ENCODE data around the gene DDX11. TPM values are rescaled to one million over a fixed set of nuclear protein-coding genes. Genes with fewer than 3 reads are reported as not detected.
"Not testable (repeated sequence)": the region's sequence is repeated elsewhere in the genome, so short reads cannot be mapped to it uniquely, and the experiment has no call there.

The DDX11 gene
- polyA plus RNA-seq, 3 donors, result 0.61 to 41.2 (median 1.7) TPM

- intact Hi-C loops (cut with micrococcal nuclease), result no loop called here
- no peaks in the 10 kb centered on the region for H4K20me1 ChIP-seq (ENCODE audit: insufficient read depth, low read length)
Measured at GRCh38 chr12:31089072-31089471, 15.4 kb downstream of the DDX11 start.

DNA sequence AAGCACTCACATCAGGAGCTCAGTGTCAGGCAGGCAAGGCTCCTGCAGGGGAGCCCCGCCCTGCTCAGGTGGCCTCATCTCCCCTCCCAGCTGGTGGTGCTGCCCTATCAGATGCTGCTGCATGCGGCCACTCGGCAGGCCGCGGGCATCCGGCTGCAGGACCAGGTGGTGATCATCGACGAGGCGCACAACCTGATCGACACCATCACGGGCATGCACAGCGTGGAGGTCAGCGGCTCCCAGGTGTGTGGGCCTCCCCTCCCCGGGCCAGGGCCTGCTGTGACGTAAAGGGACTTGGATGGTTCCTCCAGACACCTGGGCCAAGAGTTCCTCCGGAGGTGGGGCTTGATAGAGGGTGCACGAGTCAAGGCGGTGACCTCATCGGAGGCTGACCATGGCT is 18.0 kb downstream of the DDX11 start:
- H3K4me3 Mint-ChIP-seq; DNase-seq; H3K9ac ChIP-seq (ENCODE audit: insufficient read depth, low read length, poor library complexity, severe bottlenecking); H3K4me1 Mint-ChIP-seq; H3K27ac Mint-ChIP-seq; H3K27ac ChIP-seq (ENCODE audit: low read depth in 1 of 2, low read length in 2 of 2); H3K4me2 ChIP-seq (replicated peaks; ENCODE audit: extremely low read depth, low read length, poor library complexity, severe bottlenecking); H3K27me3 Mint-ChIP-seq (ENCODE audit: low read depth in 3 of 3); H3K79me2 ChIP-seq (ENCODE audit: insufficient read depth, low read length); H2AFZ ChIP-seq (ENCODE audit: insufficient read depth, low read depth, low read length, poor library complexity, severe bottlenecking); H4K20me1 ChIP-seq (ENCODE audit: insufficient read depth, low read length); H3K4me3 ChIP-seq (replicated peaks in 1 of 3; ENCODE audit: low read depth in 2 of 3, low read length in 3 of 3); H3K27me3 ChIP-seq (ENCODE audit: control insufficient read depth in 2 of 2, insufficient read depth in 2 of 2, low read length in 2 of 2); intact Hi-C loops (cut with micrococcal nuclease); H3K9me3 Mint-ChIP-seq; H3K4me1 ChIP-seq (ENCODE audit: control insufficient read depth in 1 of 2, insufficient read depth in 2 of 2, low read length in 2 of 2); H3K9me3 ChIP-seq (replicated peaks in 1 of 2; ENCODE audit: control insufficient read depth in 1 of 2, insufficient read depth in 1 of 2, low read length in 2 of 2): not testable (repeated sequence)
- H3K36me3 Mint-ChIP-seq, result peaks cover 37 to 52% of the 10 kb centered on the region in 2 donors
- peaks cover 29 to 51% of the 10 kb centered on the region in 2 donors for H3K36me3 ChIP-seq (replicated peaks in 1 of 2; ENCODE audit: control insufficient read depth in 1 of 2, insufficient read depth in 2 of 2, low read length in 2 of 2)
- 85% methylated on average over 13 of the region's 19 CpGs for WGBS (ENCODE audit: insufficient coverage)

More at GRCh38 chr12:31089072-31089471, 15.4 kb downstream of the DDX11 start:
- no peak for TF ChIP-seq CTCF (IDR thresholded peaks at IDR 0.05)
- no peaks in the 10 kb centered on the region for H3K79me2 ChIP-seq (ENCODE audit: insufficient read depth, low read length)
- DNase-seq, result no peak
- H3K4me3 Mint-ChIP-seq, result no peak overlapping the region
- no peaks in the 10 kb centered on the region for H3K9me3 Mint-ChIP-seq
- no peak overlapping the region for H3K27ac ChIP-seq (ENCODE audit: low read depth in 1 of 2, low read length in 2 of 2)
- H3K27ac Mint-ChIP-seq, result peak overlapping the region in 1 of 7 donors; percentile 7
- peaks cover 33 to 52% of the 10 kb centered on the region in 2 donors for H3K36me3 Mint-ChIP-seq
- H3K4me3 ChIP-seq (replicated peaks in 1 of 3; ENCODE audit: low read depth in 2 of 3, low read length in 3 of 3), result no peak overlapping the region
- no peak overlapping the region for H2AFZ ChIP-seq (ENCODE audit: insufficient read depth, low read depth, low read length, poor library complexity, severe bottlenecking)
- no peaks in the 10 kb centered on the region for H3K27me3 Mint-ChIP-seq (ENCODE audit: low read depth in 3 of 3)
- H3K4me2 ChIP-seq (replicated peaks; ENCODE audit: extremely low read depth, low read length, poor library complexity, severe bottlenecking), result no peak overlapping the region
- H3K9me3 ChIP-seq (replicated peaks in 1 of 2; ENCODE audit: control insufficient read depth in 1 of 2, insufficient read depth in 1 of 2, low read length in 2 of 2), result no peaks in the 10 kb centered on the region
- peaks cover 39 to 71% of the 10 kb centered on the region in 2 donors for H3K36me3 ChIP-seq (replicated peaks in 1 of 2; ENCODE audit: control insufficient read depth in 1 of 2, insufficient read depth in 2 of 2, low read length in 2 of 2)
- H3K27me3 ChIP-seq (ENCODE audit: control insufficient read depth in 2 of 2, insufficient read depth in 2 of 2, low read length in 2 of 2), result no peaks in the 10 kb centered on the region
- H3K4me1 ChIP-seq (ENCODE audit: control insufficient read depth in 1 of 2, insufficient read depth in 2 of 2, low read length in 2 of 2), result no peaks in the 10 kb centered on the region
- WGBS (ENCODE audit: insufficient coverage), result 100% methylated on average over 6 of the region's 12 CpGs
- no peaks in the 10 kb centered on the region for H3K4me1 Mint-ChIP-seq
- H3K9ac ChIP-seq (ENCODE audit: insufficient read depth, low read length, poor library complexity, severe bottlenecking), result no peak overlapping the region

- H4K20me1 ChIP-seq (ENCODE audit: insufficient read depth, low read length); H3K9me3 Mint-ChIP-seq; DNase-seq; H3K9me3 ChIP-seq (replicated peaks in 1 of 2; ENCODE audit: control insufficient read depth in 1 of 2, insufficient read depth in 1 of 2, low read length in 2 of 2); H3K4me3 Mint-ChIP-seq; H3K27me3 ChIP-seq (ENCODE audit: control insufficient read depth in 2 of 2, insufficient read depth in 2 of 2, low read length in 2 of 2); H3K27me3 Mint-ChIP-seq (ENCODE audit: low read depth in 3 of 3); H3K27ac Mint-ChIP-seq; H3K9ac ChIP-seq (ENCODE audit: insufficient read depth, low read length, poor library complexity, severe bottlenecking); H3K4me1 ChIP-seq (ENCODE audit: control insufficient read depth in 1 of 2, insufficient read depth in 2 of 2, low read length in 2 of 2); H2AFZ ChIP-seq (ENCODE audit: insufficient read depth, low read depth, low read length, poor library complexity, severe bottlenecking); H3K4me1 Mint-ChIP-seq; H3K4me2 ChIP-seq (replicated peaks; ENCODE audit: extremely low read depth, low read length, poor library complexity, severe bottlenecking); H3K27ac ChIP-seq (ENCODE audit: low read depth in 1 of 2, low read length in 2 of 2); H3K4me3 ChIP-seq (replicated peaks in 1 of 3; ENCODE audit: low read depth in 2 of 3, low read length in 3 of 3); H3K79me2 ChIP-seq (ENCODE audit: insufficient read depth, low read length); intact Hi-C loops (cut with micrococcal nuclease): not testable (repeated sequence)
- peaks cover 41 to 49% of the 10 kb centered on the region in 2 donors for H3K36me3 Mint-ChIP-seq
- 97% methylated on average over 4 of the region's 8 CpGs for whole genome bisulfite sequencing (ENCODE audit: insufficient coverage)
- H3K36me3 ChIP-seq (replicated peaks in 1 of 2; ENCODE audit: control insufficient read depth in 1 of 2, insufficient read depth in 2 of 2, low read length in 2 of 2), result peaks cover 30 to 45% of the 10 kb centered on the region in 2 donors
Measured at GRCh38 chr12:31092718-31093117, 19.1 kb downstream of the DDX11 start.

- H3K27me3 Mint-ChIP-seq (ENCODE audit: low read depth in 3 of 3); DNase-seq; H3K27ac ChIP-seq (ENCODE audit: low read depth in 1 of 2, low read length in 2 of 2); H2AFZ ChIP-seq (ENCODE audit: insufficient read depth, low read depth, low read length, poor library complexity, severe bottlenecking); H3K4me2 ChIP-seq (replicated peaks; ENCODE audit: extremely low read depth, low read length, poor library complexity, severe bottlenecking); intact Hi-C loops (cut with micrococcal nuclease); H3K9me3 ChIP-seq (replicated peaks in 1 of 2; ENCODE audit: control insufficient read depth in 1 of 2, insufficient read depth in 1 of 2, low read length in 2 of 2); H3K4me1 ChIP-seq (ENCODE audit: control insufficient read depth in 1 of 2, insufficient read depth in 2 of 2, low read length in 2 of 2); H3K9me3 Mint-ChIP-seq; H3K9ac ChIP-seq (ENCODE audit: insufficient read depth, low read length, poor library complexity, severe bottlenecking); H3K4me1 Mint-ChIP-seq; H3K4me3 Mint-ChIP-seq; H3K4me3 ChIP-seq (replicated peaks in 1 of 3; ENCODE audit: low read depth in 2 of 3, low read length in 3 of 3); H4K20me1 ChIP-seq (ENCODE audit: insufficient read depth, low read length); H3K27me3 ChIP-seq (ENCODE audit: control insufficient read depth in 2 of 2, insufficient read depth in 2 of 2, low read length in 2 of 2); H3K79me2 ChIP-seq (ENCODE audit: insufficient read depth, low read length): not testable (repeated sequence)
- peaks cover 24 to 25% of the 10 kb centered on the region in 2 donors for H3K36me3 ChIP-seq (replicated peaks in 1 of 2; ENCODE audit: control insufficient read depth in 1 of 2, insufficient read depth in 2 of 2, low read length in 2 of 2)
- H3K36me3 Mint-ChIP-seq, result peaks cover 33 to 42% of the 10 kb centered on the region in 2 donors
- H3K27ac Mint-ChIP-seq, result peak overlapping the region in 3 of 7 donors; percentile 5 to 69 (median 31)
- 98% methylated on average over 9 of the region's 21 CpGs for WGBS (ENCODE audit: insufficient coverage)
Measured at GRCh38 chr12:31095080-31095860, 21.6 kb downstream of the DDX11 start.

Data from CD14-positive monocyte (primary cell).